ENCODE data around the gene PPP2R1A. TPM values are rescaled to one million over a fixed set of nuclear protein-coding genes. Genes with fewer than 3 reads are reported as not detected.

Gene PPP2R1A
- total and polyA plus RNA-seq, 7 donors: 108 to 163 (median 132) TPM

GRCh38 chr19:52227196-52227940 lies 37.5 kb downstream of the PPP2R1A start:
- intact Hi-C loops (cut with DNase I): no loop called here
- WGBS, 2 donors: 82 to 88% methylated on average over 10 of the region's 10 CpGs
- no peak for DNase-seq
- no peaks in the 10 kb centered on the region for H3K27me3 ChIP-seq
- TF ChIP-seq CTCF (IDR thresholded peaks at IDR 0.05) (no peak), EP300 (IDR thresholded peaks at IDR 0.05) (no peak), POLR2AphosphoS5 (IDR thresholded peaks at IDR 0.05) (no peak)
- H3K4me3 ChIP-seq: no peak overlapping the region
- no peaks in the 10 kb centered on the region for H3K9me3 ChIP-seq
- no peak overlapping the region for H3K27ac ChIP-seq
- peaks cover 19 to 75% (median 50%) of the 10 kb centered on the region in 4 donors for H3K36me3 ChIP-seq
- no peaks in the 10 kb centered on the region for H3K4me1 ChIP-seq

- no peaks in the 10 kb centered on the region for H3K4me1 ChIP-seq
- no peak overlapping the region for H3K4me3 ChIP-seq
- H3K9me3 ChIP-seq: no peaks in the 10 kb centered on the region
- H3K27me3 ChIP-seq: no peaks in the 10 kb centered on the region
- H3K36me3 ChIP-seq: peaks cover 19 to 69% (median 44%) of the 10 kb centered on the region in 4 donors
- intact Hi-C loops (cut with DNase I): no loop called here
- WGBS, 2 donors: 90 to 92% methylated on average over 5 of the region's 5 CpGs
- TF ChIP-seq POLR2A (IDR thresholded peaks at IDR 0.05) (no peak), EP300 (IDR thresholded peaks at IDR 0.05) (no peak), CTCF (IDR thresholded peaks at IDR 0.05) (no peak), POLR2AphosphoS5 (IDR thresholded peaks at IDR 0.05) (no peak)
- no peak overlapping the region for H3K27ac ChIP-seq
- no peak for DNase-seq
Observed at GRCh38 chr19:52227980-52228379, 38.1 kb downstream of the PPP2R1A start.

- peaks cover 19 to 54% (median 34%) of the 10 kb centered on the region in 4 donors for H3K36me3 ChIP-seq
- no peak overlapping the region for H3K4me3 ChIP-seq
- no peak overlapping the region for H3K27ac ChIP-seq
- H3K27me3 ChIP-seq: no peaks in the 10 kb centered on the region
- no peak for TF ChIP-seq POLR2A (IDR thresholded peaks at IDR 0.05)
- TF ChIP-seq POLR2AphosphoS5 (IDR thresholded peaks at IDR 0.05): no peak
- no peak for TF ChIP-seq EP300 (IDR thresholded peaks at IDR 0.05)
- no peak for TF ChIP-seq CTCF (IDR thresholded peaks at IDR 0.05)
- H3K4me1 ChIP-seq: no peaks in the 10 kb centered on the region
- no peak for DNase-seq
- intact Hi-C loops (cut with DNase I): no loop called here
- H3K9me3 ChIP-seq: no peaks in the 10 kb centered on the region
- 95% methylated on average over 6 of the region's 6 CpGs for WGBS, 2 donors
Observed at GRCh38 chr19:52229524-52229923, 39.7 kb downstream of the PPP2R1A start.

- intact Hi-C loops (cut with DNase I): no loop called here
- peaks cover 15 to 42% (median 26%) of the 10 kb centered on the region in 4 donors for H3K36me3 ChIP-seq
- no peaks in the 10 kb centered on the region for H3K27me3 ChIP-seq
- H3K9me3 ChIP-seq: no peaks in the 10 kb centered on the region
- no peak for DNase-seq
- TF ChIP-seq POLR2A (IDR thresholded peaks at IDR 0.05) (no peak), CTCF (IDR thresholded peaks at IDR 0.05) (no peak), POLR2AphosphoS5 (IDR thresholded peaks at IDR 0.05) (no peak), EP300 (IDR thresholded peaks at IDR 0.05) (no peak)
- 78 to 86% methylated on average over 1 of the region's 1 CpG for WGBS, 2 donors
- no peak overlapping the region for H3K27ac ChIP-seq
- H3K4me1 ChIP-seq: no peaks in the 10 kb centered on the region
- no peak overlapping the region for H3K4me3 ChIP-seq
Observed at GRCh38 chr19:52230685-52231084, 40.8 kb downstream of the PPP2R1A start.
